Measurements from ENCODE around the gene PITPNM3. TPM values are rescaled to one million over a fixed set of nuclear protein-coding genes. Genes with fewer than 3 reads are reported as not detected.

PITPNM3 gene
- total RNA-seq, 2 donors from 2014 or later = 5.3 to 7.9 TPM

- Histone ChIP-seq H3K27me3 (replicated peaks; ENCODE audit: insufficient read depth) (no peaks in the 10 kb centered on the region), H3K27ac (no peak overlapping the region), H3K4me3 (no peak overlapping the region), H3K36me3 (no peaks in the 10 kb centered on the region), H3K4me1 (replicated peaks) (no peaks in the 10 kb centered on the region), H3K9me3 (no peaks in the 10 kb centered on the region)
- 80% methylated on average over 6 of the region's 6 CpGs for WGBS
- no peak for DNase-seq (ENCODE audit: low spot score)
- TF ChIP-seq CTCF (IDR thresholded peaks at IDR 0.05) (no peak), POLR2A (IDR thresholded peaks at IDR 0.05) (no peak), POLR2AphosphoS5 (IDR thresholded peaks at IDR 0.05) (no peak)
- intact Hi-C loops (cut with DNase I) = no loop called here
Measured at GRCh38 chr17:6408276-6408675, 148.1 kb downstream of the PITPNM3 start.

- whole genome bisulfite sequencing = 44% methylated on average over 6 of the region's 6 CpGs
- H3K27me3 ChIP-seq (replicated peaks; ENCODE audit: insufficient read depth) = no peaks in the 10 kb centered on the region
- H3K4me3 ChIP-seq = no peak overlapping the region
- H3K27ac ChIP-seq = no peak overlapping the region
- no peak for DNase-seq (ENCODE audit: low spot score)
- H3K36me3 ChIP-seq = no peaks in the 10 kb centered on the region
- intact Hi-C loops (cut with DNase I) = no loop called here
- H3K9me3 ChIP-seq = no peaks in the 10 kb centered on the region
- no peak for TF ChIP-seq POLR2AphosphoS5 (IDR thresholded peaks at IDR 0.05)
- no peak for TF ChIP-seq CTCF (IDR thresholded peaks at IDR 0.05)
- TF ChIP-seq POLR2A (IDR thresholded peaks at IDR 0.05) = no peak
- no peaks in the 10 kb centered on the region for H3K4me1 ChIP-seq (replicated peaks)
Measured at GRCh38 chr17:6402258-6402657, 154.1 kb downstream of the PITPNM3 start.

Small RNAs within 50 kb of the gene (small RNA-seq; reads per million reads assigned to genes)
- 0 reads per million in 2 donors for gene RF00017
- gene RNA5SP435 = 0.75 to 2.7 reads per million in 2 donors

Other genes starting within 250 kb of the PITPNM3 start
- gene AIPL1, start 121.4 kb downstream of the PITPNM3 start, total RNA-seq = not detected
- 1 to 10 TPM in 1 of 2 donors, under 1 TPM in 1; 0.45 to 4.9 TPM for gene PIMREG, start 112.1 kb downstream of the PITPNM3 start, total RNA-seq
- 10 to 100 TPM; 17.2 to 28.3 TPM for gene KIAA0753, start 84.2 kb upstream of the PITPNM3 start, total RNA-seq
- gene TXNDC17, start 84.5 kb upstream of the PITPNM3 start, total RNA-seq = 100 to 1,000 TPM; 111 to 220 TPM
- 10 to 100 TPM in 1 of 2 donors, 1 to 10 TPM in 1; 8.3 to 10.7 TPM for gene MED31, start 95.0 kb upstream of the PITPNM3 start, total RNA-seq
- gene C17orf100, start 95.2 kb upstream of the PITPNM3 start, total RNA-seq = 1 to 10 TPM; 3.5 to 6.1 TPM
- 1 to 10 TPM; 1.1 to 1.6 TPM for gene SLC13A5, start 156.8 kb upstream of the PITPNM3 start, total RNA-seq
- 10 to 100 TPM; 10.4 to 21.8 TPM for gene XAF1, start 199.5 kb upstream of the PITPNM3 start, total RNA-seq
- gene FBXO39, start 219.7 kb upstream of the PITPNM3 start, total RNA-seq = 1 to 10 TPM; 2.5 to 3.6 TPM